ENCODE measurements around the gene NOL6.

The NOL6 gene

GRCh38 chr9:33468215-33468730 lies 5.5 kb downstream of the NOL6 start:
- no peak overlapping the region for H3K4me3 ChIP-seq (ENCODE audit: severe bottlenecking)

DNA sequence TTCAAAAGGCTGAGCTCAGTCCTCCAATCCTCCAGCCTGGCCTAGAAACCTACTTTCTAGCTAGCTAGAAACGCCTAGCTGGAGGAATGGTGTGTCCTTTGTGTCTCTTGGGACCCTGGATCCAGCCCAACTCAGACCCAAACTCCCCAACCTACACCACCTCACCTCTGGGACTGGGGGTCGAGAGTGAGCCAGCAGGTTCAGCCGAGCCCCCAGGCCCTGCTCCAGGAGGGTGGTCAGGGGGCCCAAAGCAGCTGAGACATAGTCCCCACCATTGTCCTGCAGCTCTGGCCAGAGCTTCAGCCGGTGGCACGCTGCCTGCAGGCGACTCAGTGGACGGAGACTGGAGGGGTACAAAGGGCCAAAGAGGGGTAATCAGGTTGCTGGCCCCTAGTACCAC lies 6.2 kb downstream of the NOL6 start:
- TF ChIP-seq CTCF (IDR thresholded peaks at IDR 0.05; ENCODE audit: poor library complexity, severe bottlenecking) = no peak
- peaks cover 96% of the 10 kb centered on the region for H3K36me3 ChIP-seq (ENCODE audit: low read depth)
- no peak overlapping the region for H3K27ac ChIP-seq (ENCODE audit: poor library complexity, severe bottlenecking)
- no peak overlapping the region for H3K4me3 ChIP-seq (ENCODE audit: severe bottlenecking)
- no peaks in the 10 kb centered on the region for H3K9me3 ChIP-seq (ENCODE audit: severe bottlenecking)
- ATAC-seq (ENCODE audit: low read depth) = no peak
- H3K27me3 ChIP-seq (ENCODE audit: insufficient read depth, poor library complexity, severe bottlenecking) = no peaks in the 10 kb centered on the region
- peaks cover 23% of the 10 kb centered on the region for H3K4me1 ChIP-seq (ENCODE audit: insufficient read depth, poor library complexity, severe bottlenecking)
- DNase-seq (ENCODE audit: low spot score) = no peak

More at GRCh38 chr9:33468215-33468730, 5.5 kb downstream of the NOL6 start:
- H3K36me3 ChIP-seq (ENCODE audit: low read depth) = peaks cover 88% of the 10 kb centered on the region
- peaks cover 23% of the 10 kb centered on the region for H3K4me1 ChIP-seq (ENCODE audit: insufficient read depth, poor library complexity, severe bottlenecking)
- H3K27ac ChIP-seq (ENCODE audit: poor library complexity, severe bottlenecking) = no peak overlapping the region
- H3K27me3 ChIP-seq (ENCODE audit: insufficient read depth, poor library complexity, severe bottlenecking) = no peaks in the 10 kb centered on the region
- no peak for DNase-seq (ENCODE audit: low spot score)
- TF ChIP-seq CTCF (IDR thresholded peaks at IDR 0.05; ENCODE audit: poor library complexity, severe bottlenecking) = no peak
- ATAC-seq (ENCODE audit: low read depth) = no peak
- no peaks in the 10 kb centered on the region for H3K9me3 ChIP-seq (ENCODE audit: severe bottlenecking)

GRCh38 chr9:33466565-33467495 lies 6.9 kb downstream of the NOL6 start:
- Histone ChIP-seq H3K27ac (ENCODE audit: poor library complexity, severe bottlenecking) (no peak overlapping the region), H3K36me3 (ENCODE audit: low read depth) (peaks cover 96% of the 10 kb centered on the region), H3K27me3 (ENCODE audit: insufficient read depth, poor library complexity, severe bottlenecking) (no peaks in the 10 kb centered on the region), H3K9me3 (ENCODE audit: severe bottlenecking) (no peaks in the 10 kb centered on the region), H3K4me1 (ENCODE audit: insufficient read depth, poor library complexity, severe bottlenecking) (peaks cover 19% of the 10 kb centered on the region), H3K4me3 (ENCODE audit: severe bottlenecking) (no peak overlapping the region)
- ATAC-seq (ENCODE audit: low read depth) (peak; percentile 54; the same call in 2 of the 3 replicates), DNase-seq (ENCODE audit: low spot score) (no peak)
- TF ChIP-seq CTCF (IDR thresholded peaks at IDR 0.05; ENCODE audit: poor library complexity, severe bottlenecking) = peak; percentile 92

GRCh38 chr9:33465596-33466564 lies 7.8 kb downstream of the NOL6 start:
- peak overlapping the region; percentile 60 for H3K27ac ChIP-seq (ENCODE audit: poor library complexity, severe bottlenecking)
- no peaks in the 10 kb centered on the region for H3K9me3 ChIP-seq (ENCODE audit: severe bottlenecking)
- ATAC-seq (ENCODE audit: low read depth) = no peak
- DNase-seq (ENCODE audit: low spot score) = no peak
- H3K4me3 ChIP-seq (ENCODE audit: severe bottlenecking) = no peak overlapping the region
- H3K36me3 ChIP-seq (ENCODE audit: low read depth) = peaks cover 96% of the 10 kb centered on the region
- peaks cover 18% of the 10 kb centered on the region for H3K4me1 ChIP-seq (ENCODE audit: insufficient read depth, poor library complexity, severe bottlenecking)
- no peaks in the 10 kb centered on the region for H3K27me3 ChIP-seq (ENCODE audit: insufficient read depth, poor library complexity, severe bottlenecking)
- no peak for TF ChIP-seq CTCF (IDR thresholded peaks at IDR 0.05; ENCODE audit: poor library complexity, severe bottlenecking)
